ENCODE results near the gene ABCB9. TPM values are rescaled to one million over a fixed set of nuclear protein-coding genes. Genes with fewer than 3 reads are reported as not detected.

The ABCB9 gene
- total RNA-seq, 4 donors from 2014 or later, result 1.5 to 9.2 (median 1.7) TPM

DNA sequence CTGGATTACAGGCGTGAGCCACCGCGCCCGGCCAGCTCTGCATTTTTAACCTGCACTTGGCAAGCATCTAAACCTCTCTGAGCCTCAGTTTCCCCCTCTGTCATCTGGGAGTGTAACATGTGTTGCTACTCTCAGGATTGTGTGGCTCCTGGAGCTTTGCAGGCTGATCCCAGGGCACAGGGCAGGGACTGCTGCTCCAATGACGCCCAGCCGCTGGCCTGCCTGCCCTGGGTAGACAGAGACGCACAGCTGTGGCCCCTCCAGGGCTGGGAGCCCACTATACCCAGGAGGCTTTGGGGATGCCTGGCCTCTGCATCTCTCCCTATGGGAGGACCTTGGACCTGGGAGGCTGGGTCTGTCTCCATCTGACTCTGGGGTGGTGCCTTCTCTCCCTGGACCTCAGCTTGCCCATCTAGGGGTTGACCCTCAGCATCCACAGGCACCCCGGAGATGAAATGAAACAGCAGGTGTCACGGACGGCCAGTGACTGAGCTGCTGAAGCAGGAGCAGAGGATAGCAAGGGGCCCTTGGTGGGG is 27.9 kb upstream of the ABCB9 start:
- TF ChIP-seq, protein P1, sequence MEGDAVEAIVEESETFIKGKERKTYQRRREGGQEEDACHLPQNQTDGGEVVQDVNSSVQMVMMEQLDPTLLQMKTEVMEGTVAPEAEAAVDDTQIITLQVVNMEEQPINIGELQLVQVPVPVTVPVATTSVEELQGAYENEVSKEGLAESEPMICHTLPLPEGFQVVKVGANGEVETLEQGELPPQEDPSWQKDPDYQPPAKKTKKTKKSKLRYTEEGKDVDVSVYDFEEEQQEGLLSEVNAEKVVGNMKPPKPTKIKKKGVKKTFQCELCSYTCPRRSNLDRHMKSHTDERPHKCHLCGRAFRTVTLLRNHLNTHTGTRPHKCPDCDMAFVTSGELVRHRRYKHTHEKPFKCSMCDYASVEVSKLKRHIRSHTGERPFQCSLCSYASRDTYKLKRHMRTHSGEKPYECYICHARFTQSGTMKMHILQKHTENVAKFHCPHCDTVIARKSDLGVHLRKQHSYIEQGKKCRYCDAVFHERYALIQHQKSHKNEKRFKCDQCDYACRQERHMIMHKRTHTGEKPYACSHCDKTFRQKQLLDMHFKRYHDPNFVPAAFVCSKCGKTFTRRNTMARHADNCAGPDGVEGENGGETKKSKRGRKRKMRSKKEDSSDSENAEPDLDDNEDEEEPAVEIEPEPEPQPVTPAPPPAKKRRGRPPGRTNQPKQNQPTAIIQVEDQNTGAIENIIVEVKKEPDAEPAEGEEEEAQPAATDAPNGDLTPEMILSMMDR (IDR thresholded peaks at IDR 0.05; ENCODE audit: low read depth), result no peak

- TF ChIP-seq, protein P1 (IDR thresholded peaks at IDR 0.05; ENCODE audit: low read depth), result no peak
These were observed 26.1 kb upstream of the ABCB9 start for GRCh38 chr12:122992386-122992785.

GRCh38 chr12:122991623-122992275 is 25.5 kb upstream of the ABCB9 start:
- TF ChIP-seq, protein P1 (IDR thresholded peaks at IDR 0.05; ENCODE audit: low read depth), result no peak

DNA sequence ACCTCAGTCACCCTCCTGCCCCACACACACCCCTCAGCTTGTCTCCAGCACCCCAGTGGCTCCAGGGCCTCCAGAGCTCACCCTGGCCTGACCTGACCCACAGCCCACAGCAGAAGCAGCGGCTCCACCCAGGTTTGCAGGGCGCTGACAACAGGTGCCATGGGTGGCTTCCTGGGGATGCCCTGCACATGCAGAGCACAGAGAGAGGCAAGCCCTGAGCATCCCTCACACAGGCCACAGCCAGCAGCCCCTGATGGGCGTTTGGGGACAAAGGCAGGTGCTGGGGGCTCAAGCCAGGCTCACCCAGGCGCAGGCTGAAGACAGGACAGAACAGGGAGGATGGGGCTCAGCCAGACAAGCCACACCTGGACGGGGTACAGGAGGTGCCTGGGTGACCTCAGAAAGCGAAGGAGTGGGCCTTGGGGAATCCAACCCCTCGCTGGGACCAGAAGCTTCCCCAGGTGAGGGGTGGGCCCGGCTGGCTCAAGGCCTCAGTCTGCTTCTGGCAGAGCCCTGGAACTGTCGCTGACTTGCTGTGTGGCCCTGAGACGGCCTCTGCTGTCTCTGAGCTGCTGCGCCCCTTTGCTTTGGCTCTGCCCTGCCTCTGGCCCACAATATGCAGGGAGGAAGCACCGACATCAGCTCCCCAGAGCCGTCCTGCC is 24.8 kb upstream of the ABCB9 start:
- TF ChIP-seq, protein P1 (IDR thresholded peaks at IDR 0.05; ENCODE audit: low read depth), result no peak

GRCh38 chr12:122990561-122990960 is 24.3 kb upstream of the ABCB9 start:
- TF ChIP-seq, protein P1 (IDR thresholded peaks at IDR 0.05; ENCODE audit: low read depth), result no peak

DNA sequence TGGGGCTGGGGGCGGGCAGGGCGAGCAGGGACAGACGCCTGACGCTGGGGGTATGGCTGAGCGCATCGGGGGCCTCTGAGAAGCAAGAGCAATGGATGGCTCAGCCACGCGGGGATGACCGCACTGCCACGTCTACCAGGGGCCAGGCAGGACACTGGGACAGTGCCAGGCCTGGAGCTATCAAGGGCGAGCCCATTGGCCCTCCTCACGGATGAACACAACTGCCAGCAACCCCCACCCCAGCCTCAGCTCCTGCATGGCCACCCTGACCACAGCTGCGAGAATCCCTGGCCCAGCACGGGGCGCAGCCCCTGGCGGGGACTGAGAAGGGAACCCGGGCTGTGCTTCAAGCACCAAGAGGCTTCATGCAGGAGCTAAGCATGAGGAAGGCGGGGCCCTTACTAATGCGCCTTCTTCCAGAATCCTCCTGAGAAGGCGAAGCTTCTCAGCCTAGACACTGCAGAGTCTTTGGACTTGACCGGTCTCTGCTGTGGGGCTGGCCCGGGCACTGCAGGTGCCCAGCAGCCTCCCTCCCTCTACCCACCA is 23.7 kb upstream of the ABCB9 start:
- TF ChIP-seq, protein P1 (IDR thresholded peaks at IDR 0.05; ENCODE audit: low read depth), result no peak

DNA sequence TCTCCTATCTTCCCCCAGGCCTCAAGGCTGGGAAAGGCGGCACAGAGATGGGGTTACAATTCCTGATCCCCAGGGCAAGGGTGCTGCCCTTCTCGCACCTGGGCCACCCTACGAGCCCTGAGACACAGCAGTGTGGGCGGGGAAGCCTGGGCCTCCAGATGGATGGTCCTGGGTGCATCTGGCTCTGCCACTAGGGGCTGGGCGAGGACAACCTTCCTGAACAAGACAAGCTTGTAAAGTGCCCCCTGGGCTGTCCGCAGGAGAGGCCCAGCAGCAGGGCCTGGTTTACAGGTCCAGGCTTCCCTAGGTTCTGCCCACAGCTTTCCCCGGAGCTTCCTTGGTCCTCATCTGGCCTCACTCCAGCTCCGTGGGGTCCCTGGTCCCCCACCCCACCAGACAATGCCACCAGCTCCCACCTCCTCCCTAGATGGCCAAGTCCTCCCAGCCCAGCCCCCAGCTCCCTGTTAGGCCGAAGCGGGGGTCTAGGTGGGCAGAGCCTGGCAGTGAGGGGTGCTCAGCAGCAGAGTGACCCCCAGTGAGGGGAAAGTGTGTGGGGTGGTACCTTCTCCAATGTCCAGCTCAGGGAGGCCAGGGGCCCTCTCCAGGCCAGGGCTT is 23.1 kb upstream of the ABCB9 start:
- TF ChIP-seq, protein P1 (IDR thresholded peaks at IDR 0.05; ENCODE audit: low read depth), result no peak

Measured in subcutaneous adipose tissue (tissue), 4 donors.